Dedifferentiated amniotic fluid mesenchymal stem cell (primary cell): ENCODE measurements around the gene SQOR.

ENCODE experiments used
- DNase-seq: peaks from one replicate; pipeline ENCODE4 v3.0.0-alpha.2; 2016; ENCODE audit errors: extremely low spot score

SQOR gene

GRCh38 chr15:45634432-45635190, at the start of gene SQOR:
TSS of gene SQOR (plus strand) at chr15:45635029. CDS start at chr15:45658924, 23,895 bp downstream.
- DNase-seq = peak; percentile 37

GRCh38 chr15:45585069-45585791, 49.6 kb upstream of the SQOR start:
- DNase-seq = no peak

- DNase-seq = no peak
These were observed 48.7 kb upstream of the SQOR start for GRCh38 chr15:45586125-45586524.

- DNase-seq = no peak
These were observed 48.2 kb upstream of the SQOR start for GRCh38 chr15:45586601-45587094.

GRCh38 chr15:45587095-45587862, 47.5 kb upstream of the SQOR start, which contains the start of gene BLOC1S6:
TSS of gene BLOC1S6 (plus strand) at chr15:45587379. CDS start at chr15:45587444, 65 bp downstream.
- DNase-seq = peak; percentile 90

GRCh38 chr15:45587863-45588170, 47.0 kb upstream of the SQOR start:
- DNase-seq = no peak

- DNase-seq = no peak
These were observed 46.5 kb upstream of the SQOR start for GRCh38 chr15:45588219-45588875.

GRCh38 chr15:45589256-45589655, 45.6 kb upstream of the SQOR start:
- no peak for DNase-seq

GRCh38 chr15:45594319-45594718, 40.5 kb upstream of the SQOR start:
- no peak for DNase-seq

- no peak for DNase-seq
These were observed 39.8 kb upstream of the SQOR start for GRCh38 chr15:45594835-45595530.

- DNase-seq = no peak
These were observed 30.9 kb upstream of the SQOR start for GRCh38 chr15:45603881-45604280.

GRCh38 chr15:45604326-45604725, 30.5 kb upstream of the SQOR start:
- DNase-seq = no peak

GRCh38 chr15:45606413-45606812, 28.4 kb upstream of the SQOR start:
- no peak for DNase-seq

- no peak for DNase-seq
These were observed 28.0 kb upstream of the SQOR start for GRCh38 chr15:45606841-45607240.

- no peak for DNase-seq
These were observed 23.5 kb upstream of the SQOR start for GRCh38 chr15:45611305-45611704.

GRCh38 chr15:45612790-45613415, 21.9 kb upstream of the SQOR start:
- no peak for DNase-seq

GRCh38 chr15:45616901-45617323, 17.9 kb upstream of the SQOR start:
- no peak for DNase-seq

- no peak for DNase-seq
These were observed 16.0 kb upstream of the SQOR start for GRCh38 chr15:45618813-45619212.

- DNase-seq = no peak
These were observed 6.7 kb upstream of the SQOR start for GRCh38 chr15:45628136-45628535.

- peak; percentile 73 for DNase-seq
These were observed 3.7 kb upstream of the SQOR start for GRCh38 chr15:45630917-45631691.
